ENCODE measurements around the gene SLC9A9.
A peak's percentile ranks its signal among the peaks of the same experiment; 100 is the strongest.
"Not testable (repeated sequence)": the region's sequence is repeated elsewhere in the genome, so short reads cannot be mapped to it uniquely, and the experiment has no call there.

Gene SLC9A9

GRCh38 chr3:143753006-143753405, 95.3 kb downstream of the SLC9A9 start:
- peak in 1 of 2 experiments; percentile 16 for DNase-seq

DNA sequence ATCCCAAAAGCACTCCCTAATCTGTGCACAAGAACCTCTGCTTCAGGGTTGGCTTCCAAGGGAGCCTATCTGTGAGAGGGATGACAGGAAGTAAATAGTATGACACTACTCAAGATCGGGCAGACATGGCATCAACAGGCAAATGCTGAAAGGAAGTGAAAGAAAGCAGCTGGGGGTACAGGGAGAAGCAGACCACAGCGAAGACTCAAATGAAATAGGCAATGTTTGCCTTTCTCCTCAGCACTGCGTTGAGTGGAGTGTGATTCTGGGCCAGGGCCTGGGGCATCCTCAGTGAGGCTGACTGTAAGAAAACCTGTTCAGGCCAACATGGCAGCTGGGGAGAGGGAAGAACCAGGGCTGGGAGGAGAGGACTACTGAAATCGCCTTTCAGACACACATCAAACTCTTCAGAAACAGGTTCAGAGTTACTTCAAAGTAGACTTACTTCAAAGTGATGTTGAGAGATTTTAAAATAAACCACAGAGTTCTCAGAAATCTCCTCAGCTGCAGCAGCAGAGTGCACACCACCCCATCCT, 96.6 kb downstream of the SLC9A9 start:
- DNase-seq: no peak

DNA sequence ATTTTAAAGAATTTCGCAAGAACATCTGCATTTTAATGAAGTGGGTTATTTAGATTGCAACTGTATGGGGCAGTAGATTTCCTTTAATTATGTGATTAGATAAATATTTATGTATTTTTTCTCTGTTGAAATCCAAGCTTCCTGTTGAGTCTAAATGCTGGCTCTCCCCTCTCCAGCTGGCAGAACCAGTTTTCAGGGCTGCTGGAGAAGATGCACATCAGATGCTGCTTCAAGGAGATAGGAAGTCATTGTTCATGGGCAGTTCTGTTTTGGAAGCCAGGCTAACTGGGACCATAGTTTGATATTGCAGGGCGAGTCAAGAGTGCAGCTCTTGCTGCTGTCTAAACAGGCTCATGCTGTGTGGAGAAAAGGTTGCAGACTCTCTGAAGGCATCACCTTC, 97.4 kb downstream of the SLC9A9 start:
- DNase-seq: no peak

GRCh38 chr3:143749926-143750325, 98.3 kb downstream of the SLC9A9 start:
- no peak for DNase-seq

DNA sequence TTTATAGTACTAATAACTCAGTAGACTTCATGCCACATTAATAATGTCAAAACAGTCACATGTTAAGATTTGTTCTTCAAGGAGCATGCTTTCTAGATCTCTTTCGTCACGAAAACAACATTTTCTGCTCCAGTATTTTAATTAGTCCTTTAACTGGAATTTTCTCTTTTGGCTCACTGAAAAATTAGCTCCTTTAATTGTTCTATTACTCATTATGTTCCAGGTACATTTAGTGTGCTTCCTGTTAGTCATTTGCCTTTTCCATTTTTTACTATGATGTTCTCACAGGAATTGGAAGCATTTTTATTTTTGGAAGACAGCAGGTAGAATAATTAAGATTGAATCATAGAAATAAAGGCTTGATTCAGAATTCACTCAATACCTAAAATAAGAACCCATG, 111.2 kb downstream of the SLC9A9 start:
- DNase-seq: no peak

- no peak for DNase-seq
Measured at GRCh38 chr3:143736205-143736997, 111.9 kb downstream of the SLC9A9 start.

- peak; percentile 87 to 97 for DNase-seq
Measured at GRCh38 chr3:143731776-143732175, 116.5 kb downstream of the SLC9A9 start.

DNA sequence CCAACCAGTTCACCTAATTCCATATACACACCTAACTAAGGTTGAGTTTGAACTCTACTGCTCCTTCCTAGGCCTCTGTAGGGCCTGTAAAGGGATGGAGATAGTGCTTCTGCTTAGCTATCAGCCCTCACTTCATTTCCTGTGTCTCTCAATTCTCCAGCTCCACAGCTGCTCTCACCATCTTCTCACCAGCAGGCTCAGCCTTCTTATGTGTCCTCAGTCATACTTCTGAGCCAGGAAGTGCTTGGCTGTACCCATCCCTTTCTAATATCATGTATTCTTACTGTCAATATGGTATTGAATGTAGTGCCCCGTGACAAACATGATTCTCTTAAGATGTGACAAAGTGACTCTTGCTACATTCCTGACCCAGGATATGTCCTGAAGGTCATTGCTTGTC, 116.9 kb downstream of the SLC9A9 start:
- DNase-seq: peak in 1 of 2 experiments; percentile 56

DNA sequence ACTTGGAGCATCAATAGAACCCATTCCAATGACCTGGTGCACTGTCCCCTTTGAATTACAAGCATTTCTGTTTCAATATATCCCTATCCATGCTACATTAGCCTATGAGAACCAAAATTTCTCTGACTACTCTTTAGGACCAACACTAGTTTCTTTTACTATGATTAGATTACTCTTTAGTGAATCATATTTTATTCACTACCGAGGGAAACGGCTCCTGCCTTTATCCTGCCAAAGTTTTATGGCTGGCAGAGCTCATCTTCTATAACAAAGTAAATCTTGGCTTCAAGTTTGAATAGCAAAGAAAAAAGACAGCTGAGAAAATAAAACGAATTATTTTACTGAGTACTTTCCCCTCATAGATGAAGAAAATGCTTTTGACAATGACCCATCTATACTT, 120.9 kb downstream of the SLC9A9 start:
- peak; percentile 63 to 83 for DNase-seq

GRCh38 chr3:143726727-143727126, 121.5 kb downstream of the SLC9A9 start:
- peak in 1 of 2 experiments; percentile 26 for DNase-seq

DNA sequence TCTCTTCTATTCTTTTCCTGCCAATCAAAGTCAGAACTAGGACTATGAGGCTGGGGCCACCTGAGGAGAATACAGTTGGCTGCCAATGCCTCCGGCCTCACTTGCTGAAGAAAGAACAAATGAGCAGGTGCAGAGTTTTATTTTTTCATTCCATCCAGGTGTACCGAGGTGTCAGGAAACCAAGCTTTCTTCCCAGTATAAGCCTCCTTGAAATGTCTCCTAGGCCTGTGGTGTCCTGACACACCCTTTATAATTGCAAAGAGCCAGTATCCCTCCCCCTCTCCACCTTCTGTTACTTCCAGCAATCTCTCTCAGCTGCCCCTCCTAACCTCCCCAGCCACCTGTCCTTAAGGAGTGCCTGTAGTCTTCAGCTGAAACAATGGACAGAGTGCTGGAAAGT, 127.9 kb downstream of the SLC9A9 start:
- no peak for DNase-seq

- DNase-seq: no peak
Measured at GRCh38 chr3:143718463-143718862, 129.8 kb downstream of the SLC9A9 start.

- no peak for DNase-seq
Measured at GRCh38 chr3:143716731-143717130, 131.5 kb downstream of the SLC9A9 start.

DNA sequence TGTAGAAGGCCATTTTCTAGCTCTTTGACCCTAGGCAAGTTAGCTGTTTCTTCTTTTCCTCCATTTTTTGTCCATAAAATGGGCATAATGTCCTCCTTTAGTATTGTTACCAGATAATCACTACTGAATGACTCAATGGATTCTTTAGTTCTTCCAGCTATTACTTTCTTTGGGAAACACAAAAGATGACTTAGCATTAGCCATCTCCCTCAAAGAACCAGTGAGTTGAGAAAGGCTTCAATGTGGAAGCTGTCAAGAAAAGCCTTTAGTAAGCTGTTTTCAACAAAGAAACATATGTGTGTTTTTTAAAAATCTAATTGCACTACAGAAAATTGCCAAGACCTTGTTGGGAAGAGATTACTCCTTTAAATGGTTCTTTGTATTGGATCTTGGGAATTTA, 135.7 kb downstream of the SLC9A9 start:
- no peak for DNase-seq

DNA sequence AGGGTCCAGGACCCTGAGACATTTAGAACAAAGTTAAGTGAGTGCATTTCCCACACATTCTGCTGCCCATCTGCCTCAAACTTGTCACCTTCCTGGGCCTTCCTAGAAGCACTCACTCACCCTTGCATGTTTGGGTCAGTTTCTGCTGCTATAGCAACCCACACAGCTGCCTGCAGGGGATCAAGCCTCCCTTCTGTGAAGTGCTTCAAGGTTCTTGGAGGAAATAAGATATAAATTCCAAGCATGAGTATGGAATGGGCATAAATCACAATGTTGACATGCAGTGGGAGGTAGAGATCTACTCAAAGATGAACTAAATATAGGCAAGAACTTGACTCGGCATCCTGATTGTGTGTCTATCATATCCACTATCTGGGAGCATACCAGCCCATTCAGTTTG, 140.4 kb downstream of the SLC9A9 start:
- DNase-seq: no peak

- DNase-seq: no peak
Measured at GRCh38 chr3:143700431-143700975, 147.8 kb downstream of the SLC9A9 start.

GRCh38 chr3:143699424-143699823, 148.8 kb downstream of the SLC9A9 start:
- no peak for DNase-seq

DNA sequence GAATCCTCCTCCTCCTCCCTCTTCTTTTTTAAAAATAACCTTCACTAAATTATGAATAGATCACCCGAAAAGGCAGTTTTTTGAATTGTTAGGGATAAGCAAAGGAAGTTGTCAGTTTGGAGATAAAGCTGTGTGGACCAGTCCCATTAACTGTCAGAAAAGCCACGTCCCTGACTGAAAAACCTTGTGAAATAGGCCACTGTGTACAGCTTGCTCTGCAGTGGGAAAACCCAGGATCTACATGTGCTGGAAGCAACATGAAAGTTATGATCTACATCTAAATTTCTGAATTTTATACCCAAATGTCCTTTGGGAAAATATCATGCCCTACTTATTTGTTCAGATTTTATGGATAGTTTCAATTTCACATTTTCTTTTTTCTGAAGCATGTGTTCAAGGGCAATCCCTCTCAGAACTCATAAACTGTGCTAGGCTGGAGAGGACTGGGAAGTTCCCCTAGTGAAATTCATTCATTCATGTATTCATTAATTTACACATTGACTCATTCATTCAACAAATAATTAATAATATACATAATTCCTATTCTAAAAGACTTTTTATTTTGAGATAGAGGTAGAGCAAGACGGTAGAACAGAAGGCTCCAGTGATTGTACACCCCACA, 149.5 kb downstream of the SLC9A9 start:
- no peak for DNase-seq

DNA sequence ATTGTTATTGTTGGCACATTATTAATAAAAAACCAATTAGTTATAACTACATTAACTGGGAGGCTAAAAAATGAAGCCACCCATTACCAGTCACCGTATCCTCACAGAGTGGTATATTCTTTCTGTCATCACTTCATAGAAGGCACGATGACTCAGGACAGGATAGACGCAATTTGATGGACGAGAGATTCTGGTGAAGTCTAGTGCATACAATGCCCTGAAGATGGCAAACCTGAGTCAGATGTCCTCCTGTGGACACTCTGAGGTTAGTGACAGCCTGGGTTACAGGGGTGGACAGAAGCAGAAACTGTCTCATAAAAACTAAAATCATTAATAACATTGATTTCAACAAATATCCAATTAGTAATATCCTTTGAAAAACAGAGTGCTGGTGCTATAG, 150.3 kb downstream of the SLC9A9 start:
- DNase-seq: no peak

DNA sequence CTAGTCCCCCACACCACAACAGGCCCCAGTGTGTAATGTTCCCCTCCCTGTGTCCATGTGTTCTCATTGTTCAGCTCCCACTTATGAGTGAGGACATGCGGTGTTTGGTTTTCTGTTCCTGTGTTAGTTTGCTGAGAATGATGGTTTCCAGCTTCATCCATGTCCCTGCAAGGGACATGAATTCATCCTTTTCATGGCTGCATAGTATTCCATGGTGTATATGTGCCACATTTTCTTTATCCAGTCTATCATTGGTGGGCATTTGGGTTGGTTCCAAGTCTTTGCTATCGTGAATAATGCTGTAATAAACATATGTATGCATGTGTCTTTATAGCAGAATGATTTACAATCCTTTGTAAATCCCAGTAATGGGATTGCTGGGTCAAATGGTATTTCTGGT, 152.9 kb downstream of the SLC9A9 start:
- not testable (repeated sequence) for DNase-seq

- DNase-seq: peak in 1 of 2 experiments; percentile 20
Measured at GRCh38 chr3:143693506-143693905, 154.8 kb downstream of the SLC9A9 start.

DNA sequence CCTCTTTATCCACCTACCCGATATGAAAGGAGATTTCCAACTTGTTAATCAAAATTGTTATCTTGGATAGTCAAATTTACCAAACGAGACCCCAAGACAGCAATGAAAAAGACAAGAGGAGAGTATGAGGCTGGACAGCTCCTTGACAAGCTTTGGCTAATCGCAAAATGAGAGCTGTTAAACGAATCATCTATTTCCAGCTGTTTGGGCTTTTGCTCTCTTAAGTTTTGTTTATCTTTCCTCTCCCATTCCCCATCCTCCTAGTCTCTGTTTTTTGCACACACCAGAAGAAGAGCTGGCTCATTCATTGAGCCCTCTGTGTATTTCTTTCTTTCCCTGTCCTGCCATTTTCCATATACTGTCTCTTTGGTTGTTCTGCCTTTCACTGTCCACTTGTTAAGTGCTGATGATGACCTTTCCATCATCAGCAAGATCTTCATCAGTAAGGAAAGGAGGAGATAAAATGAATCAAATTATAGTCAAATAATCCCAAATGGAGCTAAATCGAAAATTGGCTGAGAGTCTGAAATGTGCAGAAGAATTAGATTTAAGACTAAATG, 161.6 kb downstream of the SLC9A9 start:
- no peak for DNase-seq

DNA sequence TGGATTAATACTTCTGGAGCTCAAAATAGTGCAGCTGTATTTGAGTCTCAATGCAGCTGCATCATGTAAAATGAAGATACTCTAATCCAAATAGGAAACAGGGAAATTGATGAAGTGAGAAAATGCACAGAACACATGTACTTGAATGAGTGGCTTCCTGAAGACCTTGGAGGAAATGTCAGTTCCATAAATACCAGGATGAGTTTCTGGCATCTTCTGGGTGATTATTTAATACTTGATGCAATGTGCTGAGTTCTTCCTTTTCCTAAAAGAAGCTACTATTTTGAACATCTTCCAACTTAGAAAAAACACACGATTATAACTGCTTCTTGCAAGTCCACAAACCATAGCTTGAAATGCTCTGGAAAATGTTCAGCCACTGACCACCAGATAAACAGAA, 162.8 kb downstream of the SLC9A9 start:
- DNase-seq: no peak

DNA sequence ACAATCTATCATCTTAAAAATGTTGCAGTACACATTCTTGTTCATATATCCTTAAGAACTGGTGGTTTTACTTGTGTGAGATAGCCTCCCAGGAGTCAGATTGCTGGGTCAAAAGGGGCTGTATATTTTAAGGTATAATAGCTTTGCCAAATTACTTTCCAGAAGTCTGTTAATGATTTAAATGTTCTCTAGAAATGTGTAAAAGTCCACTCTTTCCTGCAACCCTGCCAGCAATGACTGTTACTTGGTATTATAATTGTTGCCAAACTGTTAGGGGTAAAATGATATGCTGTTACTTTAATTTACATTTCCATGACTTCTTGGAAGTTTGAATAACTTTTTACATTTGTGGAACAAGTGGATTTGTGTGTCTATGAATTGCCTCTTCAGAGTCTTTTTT, 170.8 kb downstream of the SLC9A9 start:
- DNase-seq: no peak
